GM12864 (cell line): ENCODE data around the gene DGKD.

Experiments used
- DNase-seq: peaks from one replicate; pipeline ENCODE4 v3.0.0-alpha.2; 2011; ENCODE audit warnings: low read depth
- H3K4me3 ChIP-seq: 2 replicates; pipeline ENCODE4 v1.5.1; 2011; ENCODE audit warnings: mild to moderate bottlenecking, low read depth, low read length, control low read depth
- CTCF ChIP-seq: IDR thresholded peaks from 2 replicates; pipeline ENCODE4 v1.5.1; 2011; ENCODE audit warnings: low read depth, mild to moderate bottlenecking, moderate library complexity, low read length, control low read depth, inconsistent platforms; ENCODE audit errors: missing control alignments

DGKD gene

DNA sequence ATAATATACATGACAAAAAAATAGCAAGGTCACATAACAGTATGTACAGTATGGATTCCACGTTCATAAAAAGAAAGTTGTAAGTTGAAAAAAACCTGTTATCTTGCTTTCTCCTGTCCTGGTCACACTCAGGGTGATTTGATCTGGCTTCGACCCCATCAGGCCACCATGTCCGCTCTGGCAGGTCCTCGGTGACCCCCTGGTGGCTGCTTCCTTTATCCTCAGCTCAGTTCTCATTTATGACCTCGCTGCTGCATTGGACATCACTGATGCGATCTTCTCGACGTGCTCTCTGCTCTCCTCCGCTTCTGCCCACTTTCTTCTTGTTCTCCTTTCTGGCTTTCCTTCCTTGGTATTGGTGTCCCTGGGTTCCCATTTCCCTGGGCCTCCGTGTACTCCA, 29.7 kb downstream of the DGKD start:
- DNase-seq = no peak
- H3K4me3 ChIP-seq = no peak overlapping the region
- peak; percentile 69 for TF ChIP-seq CTCF

GRCh38 chr2:233384811-233385488, 30.7 kb downstream of the DGKD start:
- H3K4me3 ChIP-seq = peak overlapping the region; percentile 14; the same call in 1 of the 2 replicates
- TF ChIP-seq CTCF = no peak
- DNase-seq = no peak

DNA sequence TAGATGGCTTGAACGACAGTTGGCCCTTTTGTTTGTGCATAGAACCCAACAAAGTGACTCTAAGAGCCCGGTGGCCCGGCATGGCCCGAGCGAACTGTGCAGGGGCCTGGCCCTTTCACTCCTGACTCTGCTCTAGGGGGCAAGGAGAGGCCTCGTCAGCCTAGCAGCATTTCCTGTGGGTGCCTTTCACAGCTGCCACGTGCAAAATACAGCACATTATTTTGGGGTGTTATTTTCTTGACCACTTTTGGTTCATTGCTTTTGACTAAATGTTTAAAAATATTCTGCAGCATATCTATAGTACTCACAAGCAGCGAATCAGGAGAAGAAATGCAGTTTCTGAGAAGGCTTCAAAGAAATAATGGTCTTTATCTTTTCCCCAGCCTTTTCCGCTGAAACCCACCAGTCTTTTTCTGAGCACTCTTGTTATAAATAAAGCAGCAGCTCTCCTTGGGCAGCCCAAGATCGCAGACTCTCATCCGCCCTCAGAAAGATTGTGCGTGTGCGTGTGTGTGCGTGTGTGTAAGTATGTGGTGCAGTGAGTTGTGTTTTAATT, 31.3 kb downstream of the DGKD start:
- TF ChIP-seq CTCF = no peak
- DNase-seq = peak; percentile 81
- peak overlapping the region; percentile 60 for H3K4me3 ChIP-seq

GRCh38 chr2:233386382-233387041, 32.2 kb downstream of the DGKD start:
- TF ChIP-seq CTCF = no peak
- H3K4me3 ChIP-seq = peak overlapping the region; percentile 60
- DNase-seq = no peak

DNA sequence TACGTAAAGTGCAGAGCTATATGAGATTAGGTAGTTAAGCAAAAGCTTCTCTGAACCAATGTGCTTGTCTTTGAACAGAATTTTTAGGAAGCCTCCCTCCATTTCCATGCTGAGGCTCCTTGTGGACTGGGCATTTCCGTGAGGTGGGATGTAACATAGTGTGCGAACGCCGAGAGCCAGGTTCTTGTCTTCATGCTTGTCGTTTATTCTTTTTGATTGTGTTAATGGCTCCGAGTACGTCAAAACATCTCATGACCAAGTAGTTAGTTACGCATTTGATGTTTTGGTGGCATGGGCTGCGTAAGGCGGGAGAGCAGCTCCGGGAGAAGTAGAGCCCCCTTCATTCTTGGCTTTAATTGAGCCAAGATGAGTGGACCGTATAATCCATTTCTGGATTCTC, 32.9 kb downstream of the DGKD start:
- TF ChIP-seq CTCF = no peak
- peak overlapping the region; percentile 60 for H3K4me3 ChIP-seq
- no peak for DNase-seq

DNA sequence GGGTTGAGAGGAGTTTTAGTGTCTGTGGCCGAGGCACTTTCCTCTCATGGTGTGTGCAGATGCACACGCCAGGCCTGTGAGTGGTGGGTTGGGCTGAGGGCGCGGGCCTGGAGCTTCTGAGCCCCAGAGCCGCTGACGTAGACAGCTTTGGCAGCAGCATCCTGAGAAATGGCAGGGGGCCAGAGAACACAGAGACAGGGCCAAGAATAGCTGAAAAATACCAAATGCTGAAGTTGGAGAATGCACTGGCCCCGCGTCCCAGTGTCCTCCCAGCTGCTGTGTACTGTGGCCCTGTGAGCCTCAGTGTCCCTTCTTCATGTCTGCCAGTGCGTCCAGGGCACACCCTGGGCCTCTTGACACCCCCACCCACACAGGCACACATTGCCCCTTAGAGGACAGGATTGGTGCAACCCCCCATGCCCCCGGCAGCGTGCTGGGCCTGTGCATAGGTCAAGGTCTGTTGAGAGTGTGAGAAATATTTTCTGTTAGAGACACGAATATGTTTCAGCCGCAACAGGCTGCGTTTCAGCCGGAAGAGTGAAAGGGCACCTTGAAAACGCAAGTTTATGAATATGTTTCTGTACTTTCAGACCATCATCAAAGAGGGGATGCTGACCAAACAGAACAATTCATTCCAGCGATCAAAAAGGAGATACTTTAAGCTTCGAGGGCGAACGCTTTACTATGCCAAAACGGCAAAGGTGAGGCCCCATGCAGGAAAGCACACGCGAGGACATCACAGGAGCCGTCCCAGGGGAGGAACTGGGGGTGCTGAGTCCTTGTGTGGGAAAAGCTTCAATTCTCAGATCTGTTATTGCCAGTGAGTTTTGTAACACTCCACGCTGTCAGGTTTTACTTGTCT, 33.6 kb downstream of the DGKD start:
- no peak for TF ChIP-seq CTCF
- H3K4me3 ChIP-seq = no peak overlapping the region
- no peak for DNase-seq
